Measurements from ENCODE around the gene RAD9B. TPM values are rescaled to one million over a fixed set of nuclear protein-coding genes. Genes with fewer than 3 reads are reported as not detected.

Gene RAD9B
- total RNA-seq = 1 to 10 TPM in 1 of 4 donors, under 1 TPM in 2, not detected in 1; 0.22 to 1.9 (median 0.82) TPM

DNA sequence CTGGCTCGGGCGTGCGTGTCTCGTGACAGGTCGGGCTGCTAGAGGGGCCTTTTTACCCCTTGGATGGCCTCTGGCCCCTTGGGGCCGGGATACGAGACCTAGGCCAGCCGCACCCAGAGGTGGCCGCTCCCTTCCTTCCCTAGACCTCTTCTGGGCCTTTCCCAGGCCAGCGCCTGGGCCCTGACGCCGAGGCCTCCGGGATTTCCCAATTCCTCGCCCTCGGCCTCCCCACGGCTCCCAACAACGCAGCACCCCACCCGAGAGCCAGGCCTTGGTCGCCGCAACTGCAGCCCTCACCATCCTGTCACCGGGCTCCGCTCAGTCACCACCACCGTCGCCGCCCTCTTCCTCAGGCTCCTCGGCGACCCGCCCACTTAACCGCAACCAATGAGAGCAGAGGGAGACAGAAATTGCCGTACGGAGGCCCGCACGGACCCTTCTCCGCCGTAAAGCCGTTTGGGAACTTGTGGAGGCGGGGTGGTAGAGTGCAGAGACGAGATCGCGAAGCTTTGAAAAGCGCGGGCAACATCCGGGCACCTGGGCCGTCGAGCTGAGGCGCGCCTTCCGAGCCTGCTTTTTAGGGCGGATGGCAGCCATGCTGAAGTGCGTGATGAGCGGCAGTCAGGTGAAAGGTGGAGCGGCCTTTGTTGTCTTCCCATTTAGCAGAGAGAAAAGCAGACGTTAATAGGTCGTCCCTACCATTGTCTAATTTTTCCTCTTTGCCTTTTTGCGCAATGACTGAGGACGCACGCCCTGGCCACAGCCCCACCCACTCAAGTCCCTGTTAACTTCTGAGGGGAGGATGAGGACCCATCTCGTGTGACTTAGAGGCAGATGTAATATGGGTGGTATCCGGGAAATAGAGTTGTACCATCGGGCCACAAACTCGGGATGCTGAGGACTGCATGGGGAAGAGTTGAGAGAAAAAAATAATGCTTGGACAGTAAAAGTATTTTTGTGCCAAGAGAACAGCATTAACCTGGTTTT, at the start of gene RAD9B, which contains the start of gene VPS29:
RAD9B (plus strand) TSS at position 580 of the 987 bp plus-strand sequence; CDS start at position 587, 7 bp downstream.
VPS29 (minus strand) TSS at position 360 of the 987 bp plus-strand sequence; CDS start at position 300, 60 bp downstream.
- TF ChIP-seq, protein P1, sequence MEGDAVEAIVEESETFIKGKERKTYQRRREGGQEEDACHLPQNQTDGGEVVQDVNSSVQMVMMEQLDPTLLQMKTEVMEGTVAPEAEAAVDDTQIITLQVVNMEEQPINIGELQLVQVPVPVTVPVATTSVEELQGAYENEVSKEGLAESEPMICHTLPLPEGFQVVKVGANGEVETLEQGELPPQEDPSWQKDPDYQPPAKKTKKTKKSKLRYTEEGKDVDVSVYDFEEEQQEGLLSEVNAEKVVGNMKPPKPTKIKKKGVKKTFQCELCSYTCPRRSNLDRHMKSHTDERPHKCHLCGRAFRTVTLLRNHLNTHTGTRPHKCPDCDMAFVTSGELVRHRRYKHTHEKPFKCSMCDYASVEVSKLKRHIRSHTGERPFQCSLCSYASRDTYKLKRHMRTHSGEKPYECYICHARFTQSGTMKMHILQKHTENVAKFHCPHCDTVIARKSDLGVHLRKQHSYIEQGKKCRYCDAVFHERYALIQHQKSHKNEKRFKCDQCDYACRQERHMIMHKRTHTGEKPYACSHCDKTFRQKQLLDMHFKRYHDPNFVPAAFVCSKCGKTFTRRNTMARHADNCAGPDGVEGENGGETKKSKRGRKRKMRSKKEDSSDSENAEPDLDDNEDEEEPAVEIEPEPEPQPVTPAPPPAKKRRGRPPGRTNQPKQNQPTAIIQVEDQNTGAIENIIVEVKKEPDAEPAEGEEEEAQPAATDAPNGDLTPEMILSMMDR (IDR thresholded peaks at IDR 0.05; ENCODE audit: low read depth) = no peak

DNA sequence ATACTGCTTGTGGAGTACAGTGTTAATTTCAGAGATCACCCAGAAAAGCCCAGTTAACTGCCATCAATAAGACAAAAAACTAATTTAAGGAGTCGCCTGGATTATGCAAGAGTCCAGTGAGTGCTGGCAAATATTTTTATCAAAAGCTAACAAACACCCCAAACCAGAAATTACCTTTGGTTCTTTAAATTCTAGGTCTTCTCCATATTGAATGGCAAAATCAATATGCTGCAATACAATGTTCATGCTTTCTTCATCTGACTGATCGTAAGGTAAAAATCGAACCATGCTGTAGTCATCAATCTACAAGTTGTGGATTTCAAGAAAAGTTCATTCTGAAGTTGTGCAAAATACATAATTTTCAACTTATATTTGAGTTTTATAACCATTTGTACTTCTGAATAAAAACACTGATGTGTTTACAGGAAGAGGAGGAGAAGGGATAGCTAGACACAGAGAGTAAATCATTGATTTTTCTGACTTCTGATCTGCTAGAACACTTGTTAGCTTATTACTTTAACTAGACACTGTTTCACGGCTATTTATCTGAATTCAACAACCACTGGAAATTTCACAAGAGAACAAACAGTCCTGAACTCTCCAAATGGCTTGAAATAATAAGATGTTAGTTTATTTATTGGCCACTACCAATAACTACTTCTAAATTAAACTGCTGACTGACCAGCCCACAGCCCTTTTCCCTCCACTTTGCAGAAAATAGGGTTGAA, 48.4 kb upstream of the RAD9B start:
- TF ChIP-seq, protein P1 (IDR thresholded peaks at IDR 0.05; ENCODE audit: low read depth) = no peak

DNA sequence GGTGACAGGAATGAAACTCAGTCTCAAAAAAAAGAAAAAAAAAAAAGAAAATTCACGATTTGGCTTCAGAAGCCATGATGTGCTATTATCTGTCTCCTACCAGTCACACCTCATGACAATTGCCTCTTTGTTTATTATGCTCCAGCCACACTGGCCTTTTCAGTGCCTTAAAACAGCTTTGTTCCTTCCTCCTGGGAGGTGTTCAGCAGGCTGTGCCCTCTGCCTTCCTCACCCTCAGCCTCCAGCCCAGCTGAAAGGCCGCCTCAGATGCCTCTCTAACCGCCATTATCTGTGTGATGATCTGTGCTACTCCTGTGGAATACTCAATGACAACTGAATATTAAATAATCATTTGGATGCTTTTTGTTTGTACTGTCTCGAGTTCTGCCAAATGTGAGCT, 43.4 kb upstream of the RAD9B start:
- TF ChIP-seq, protein P1 (IDR thresholded peaks at IDR 0.05; ENCODE audit: low read depth) = no peak

DNA sequence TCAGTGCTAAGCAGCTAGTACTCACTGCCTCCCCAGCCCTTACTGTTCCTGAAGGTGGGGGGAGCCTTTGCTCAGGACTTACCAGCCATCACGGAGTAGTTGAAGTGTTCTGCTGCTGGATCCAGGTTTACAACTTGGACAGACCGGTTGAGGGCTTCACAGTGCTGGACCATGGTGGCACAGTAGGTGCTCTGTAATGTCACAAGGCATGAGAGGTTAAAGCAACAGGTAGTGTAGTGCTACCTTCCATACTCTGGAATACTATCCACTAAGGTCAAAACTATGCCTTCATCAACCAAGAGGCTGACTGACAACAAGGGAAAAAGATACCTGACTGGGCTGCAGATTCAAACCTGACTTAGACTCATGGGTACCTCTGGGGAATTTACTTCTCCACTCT, 37.1 kb upstream of the RAD9B start:
- TF ChIP-seq, protein P1 (IDR thresholded peaks at IDR 0.05; ENCODE audit: low read depth) = no peak

DNA sequence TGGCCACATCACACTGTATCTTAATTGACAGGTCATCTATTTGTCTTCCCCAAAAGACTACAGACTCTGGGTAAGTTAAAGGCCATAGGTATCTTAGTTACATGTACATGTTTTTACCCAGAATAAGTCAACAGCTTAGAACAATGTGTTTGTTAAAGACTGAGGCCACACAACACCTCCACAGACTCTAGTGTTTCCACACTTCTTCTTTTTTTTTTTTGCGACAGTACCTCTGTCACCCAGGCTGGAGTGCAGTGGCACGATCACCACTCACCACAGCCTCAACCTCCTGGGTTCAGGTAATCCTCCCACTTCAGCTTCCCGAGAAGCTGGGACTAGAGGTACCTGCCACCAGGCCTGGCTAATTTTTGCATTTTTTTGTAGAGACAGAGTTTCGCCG, 35.3 kb upstream of the RAD9B start:
- TF ChIP-seq, protein P1 (IDR thresholded peaks at IDR 0.05; ENCODE audit: low read depth) = no peak

DNA sequence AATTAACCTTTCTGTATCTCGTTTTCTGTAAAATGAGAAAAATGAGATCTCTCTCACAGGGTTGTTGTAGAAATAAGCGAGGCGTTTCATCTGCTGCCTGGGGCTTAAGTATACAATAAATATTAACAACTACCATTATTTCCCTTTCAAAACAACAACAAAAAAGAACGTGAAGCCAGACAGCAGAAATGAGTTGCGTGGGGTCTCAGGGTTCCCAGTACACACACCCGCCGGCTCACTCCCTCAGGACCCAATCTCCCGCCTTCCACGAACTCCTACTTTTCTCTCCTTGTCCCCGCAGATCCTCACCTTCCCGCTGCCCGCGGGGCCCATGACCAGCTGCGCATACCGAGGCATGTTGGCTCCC, 34.3 kb upstream of the RAD9B start:
- TF ChIP-seq, protein P1 (IDR thresholded peaks at IDR 0.05; ENCODE audit: low read depth) = no peak
